IMR-90 (cell line): ENCODE results near the gene ZGLP1.

ENCODE experiments used
- BHLHE40 ChIP-seq: fragments of 150-350 bp; IDR thresholded peaks from 2 replicates; pipeline ENCODE4 v1.6.1; 2016; ENCODE audit warnings: mild to moderate bottlenecking, low read depth, low read length
- FOS ChIP-seq: fragments of 150-350 bp; IDR thresholded peaks from 2 replicates; pipeline ENCODE4 v1.6.1; 2016; ENCODE audit warnings: low read depth, low read length
- MAFK ChIP-seq: IDR thresholded peaks from 2 replicates; pipeline ENCODE4 v1.6.1; 2012; ENCODE audit warnings: low read depth, low read length, improper control_type of control experiment
- MXI1 ChIP-seq: IDR thresholded peaks from 2 replicates; pipeline ENCODE4 v1.6.1; 2012; ENCODE audit warnings: low read depth, mild to moderate bottlenecking, low read length, moderate library complexity, borderline replicate concordance
- POLR2A ChIP-seq: IDR thresholded peaks from 2 replicates; pipeline ENCODE4 v1.6.1; 2012; ENCODE audit warnings: mild to moderate bottlenecking, low read depth, low read length
- USF2 ChIP-seq: fragments of 150-350 bp; IDR thresholded peaks from 2 replicates; pipeline ENCODE4 v1.6.1; 2017; ENCODE audit warnings: mild to moderate bottlenecking, antibody characterized with exemption, low read length, low read depth
- TF ChIP-seq, protein P1 (sequence below): conservative IDR thresholded peaks from 2 replicates; pipeline ENCODE4 v1.5.1; 2012; ENCODE audit warnings: mild to moderate bottlenecking, low read depth, low read length, improper control_type of control experiment

DNA sequence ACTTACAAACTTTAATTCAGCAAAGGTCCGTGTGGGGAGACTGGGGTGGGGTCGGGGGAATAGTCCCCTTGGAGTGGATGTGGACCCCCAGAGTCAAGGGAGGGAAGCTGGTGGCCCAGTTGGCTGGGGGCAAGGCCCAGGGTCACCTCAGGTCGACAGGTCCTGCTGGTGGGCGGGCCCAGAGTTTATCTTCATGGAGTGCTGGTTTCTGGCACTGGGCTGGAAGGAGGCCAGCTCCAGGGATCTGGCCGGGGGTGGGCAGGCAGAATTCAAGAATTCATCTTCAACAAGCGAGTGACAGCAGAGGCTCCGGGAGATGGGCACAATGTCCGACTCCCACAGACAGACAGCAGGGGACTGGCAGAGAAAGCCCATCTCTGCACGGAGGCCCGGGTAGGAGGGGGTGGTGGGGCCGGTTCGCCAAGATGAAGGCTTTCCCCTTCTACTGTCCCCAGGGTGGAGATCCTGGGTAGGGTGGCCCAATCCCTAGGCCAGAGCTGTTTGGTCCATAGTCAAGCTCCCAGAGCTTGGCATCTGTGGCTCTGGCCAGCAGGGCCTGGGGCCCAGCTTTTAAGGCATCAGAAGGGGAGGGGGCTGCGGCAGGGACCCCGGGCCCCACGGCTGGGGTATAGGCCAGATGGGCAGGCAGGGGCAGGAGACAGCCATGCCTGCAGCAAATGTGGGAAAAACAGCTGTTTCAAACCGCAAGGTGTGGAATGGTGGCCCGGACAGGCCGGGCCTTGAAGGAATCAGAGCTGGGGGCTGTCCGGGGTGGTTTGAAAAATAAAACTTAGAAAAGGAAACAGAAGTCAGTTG lies 6.8 kb upstream of the ZGLP1 start:
- TF ChIP-seq USF2 (no peak), BHLHE40 (no peak), POLR2A (no peak), MXI1 (no peak), MAFK (no peak), FOS (no peak)
- TF ChIP-seq, protein P1, sequence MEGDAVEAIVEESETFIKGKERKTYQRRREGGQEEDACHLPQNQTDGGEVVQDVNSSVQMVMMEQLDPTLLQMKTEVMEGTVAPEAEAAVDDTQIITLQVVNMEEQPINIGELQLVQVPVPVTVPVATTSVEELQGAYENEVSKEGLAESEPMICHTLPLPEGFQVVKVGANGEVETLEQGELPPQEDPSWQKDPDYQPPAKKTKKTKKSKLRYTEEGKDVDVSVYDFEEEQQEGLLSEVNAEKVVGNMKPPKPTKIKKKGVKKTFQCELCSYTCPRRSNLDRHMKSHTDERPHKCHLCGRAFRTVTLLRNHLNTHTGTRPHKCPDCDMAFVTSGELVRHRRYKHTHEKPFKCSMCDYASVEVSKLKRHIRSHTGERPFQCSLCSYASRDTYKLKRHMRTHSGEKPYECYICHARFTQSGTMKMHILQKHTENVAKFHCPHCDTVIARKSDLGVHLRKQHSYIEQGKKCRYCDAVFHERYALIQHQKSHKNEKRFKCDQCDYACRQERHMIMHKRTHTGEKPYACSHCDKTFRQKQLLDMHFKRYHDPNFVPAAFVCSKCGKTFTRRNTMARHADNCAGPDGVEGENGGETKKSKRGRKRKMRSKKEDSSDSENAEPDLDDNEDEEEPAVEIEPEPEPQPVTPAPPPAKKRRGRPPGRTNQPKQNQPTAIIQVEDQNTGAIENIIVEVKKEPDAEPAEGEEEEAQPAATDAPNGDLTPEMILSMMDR = no peak
